ENCODE data around the gene GPR137. TPM values are rescaled to one million over a fixed set of nuclear protein-coding genes. Genes with fewer than 3 reads are reported as not detected.

The GPR137 gene
- total and polyA plus RNA-seq, 9 of the 15 experiments (the other 6 are each of a cell fraction or from before 2014, with no cell fraction given) = 0.32 to 26.7 (median 10.7) TPM

- TF ChIP-seq ZBTB11 (CRISPR knock-in tag; IDR thresholded peaks at IDR 0.05) (peak in 2 of 3 experiments; percentile 39 to 83; a peak in 2 of 6 replicates), TRIM28 (IDR thresholded peaks at IDR 0.05) (peak; percentile 43; the same call in 1 of the 2 replicates), CBX2 (IDR thresholded peaks at IDR 0.05; ENCODE audit: insufficient read depth, low read length, poor library complexity, severe bottlenecking) (no peak), NCOA1 (IDR thresholded peaks at IDR 0.05; ENCODE audit: low read depth) (peak; percentile 51; the same call in 1 of the 2 replicates), ZEB2 (IDR thresholded peaks at IDR 0.05) (peak; percentile 91), NCOA6 (IDR thresholded peaks at IDR 0.05) (no peak), FUS (optimal IDR thresholded peaks at IDR 0.05; ENCODE audit: low read depth, low read length) (no peak), NFIX (CRISPR knock-in tag; IDR thresholded peaks at IDR 0.05; ENCODE audit: low read depth) (0 out of 2 replicates have a peak, but pooled peaks have one; percentile 1), TGIF2 (CRISPR knock-in tag; IDR thresholded peaks at IDR 0.05) (no peak), MCM2 (IDR thresholded peaks at IDR 0.05; ENCODE audit: low read depth) (no peak), ZNF780A (CRISPR knock-in tag; IDR thresholded peaks at IDR 0.05) (no peak), NRF1 (conservative IDR thresholded peaks at IDR 0.05 in 1 of 2, IDR thresholded peaks at IDR 0.05 in 1 of 2) (peak; percentile 98), ZBTB40 (IDR thresholded peaks at IDR 0.05) (peak; percentile 95), ZBTB40 (CRISPR knock-in tag; IDR thresholded peaks at IDR 0.05) (no peak), CBX3 (IDR thresholded peaks at IDR 0.05; ENCODE audit: borderline replicate concordance in 1 of 2, low read length in 2 of 2) (peak in 1 of 2 experiments; percentile 19; a peak in 1 of 3 replicates), HNRNPH1 (optimal IDR thresholded peaks at IDR 0.05; ENCODE audit: low read depth, low read length) (no peak)
These were observed 45.0 kb upstream of the GPR137 start, which contains the start of gene FKBP2 (continued) for GRCh38 chr11:64240435-64241240.
